HG03135 (cell line): ENCODE data around the gene MAPK14.
"Not testable (repeated sequence)": the region's sequence is repeated elsewhere in the genome, so short reads cannot be mapped to it uniquely, and the experiment has no call there.

ENCODE experiments used
- ATAC-seq: cut with Tn5 transposase; IDR thresholded peaks from one replicate; pipeline ENCODE4 v1.9.1; 2021; ENCODE audit warnings: mild to moderate bottlenecking, moderate library complexity; ENCODE audit not compliant: unreplicated experiment

Gene MAPK14

GRCh38 chr6:36067374-36068011 is 39.9 kb downstream of the MAPK14 start:
- ATAC-seq = no peak

- ATAC-seq = no peak
Measured at GRCh38 chr6:36068012-36068392, 40.4 kb downstream of the MAPK14 start.

GRCh38 chr6:36068586-36068985 is 41.0 kb downstream of the MAPK14 start:
- ATAC-seq = no peak

DNA sequence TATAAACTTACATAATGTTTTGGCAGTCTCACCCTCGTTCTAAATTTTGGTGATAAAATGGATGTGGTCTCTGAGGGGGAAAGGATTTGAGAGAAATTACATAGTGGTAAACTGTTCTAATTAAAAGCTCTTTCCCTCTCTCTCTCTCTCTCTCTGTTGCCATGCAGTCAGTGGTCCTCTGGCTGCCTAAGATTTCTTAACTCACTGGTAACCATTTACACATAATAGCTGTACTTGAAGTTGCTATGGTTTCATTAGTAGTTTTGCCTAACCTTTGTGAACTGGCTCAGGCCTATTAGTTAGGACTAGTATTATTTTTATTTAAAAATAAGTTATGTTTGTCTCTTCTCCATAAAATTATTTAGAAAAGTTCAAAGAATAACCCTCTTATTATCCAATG is 42.0 kb downstream of the MAPK14 start:
- ATAC-seq = no peak

GRCh38 chr6:36070252-36070651 is 42.6 kb downstream of the MAPK14 start:
- no peak for ATAC-seq

DNA sequence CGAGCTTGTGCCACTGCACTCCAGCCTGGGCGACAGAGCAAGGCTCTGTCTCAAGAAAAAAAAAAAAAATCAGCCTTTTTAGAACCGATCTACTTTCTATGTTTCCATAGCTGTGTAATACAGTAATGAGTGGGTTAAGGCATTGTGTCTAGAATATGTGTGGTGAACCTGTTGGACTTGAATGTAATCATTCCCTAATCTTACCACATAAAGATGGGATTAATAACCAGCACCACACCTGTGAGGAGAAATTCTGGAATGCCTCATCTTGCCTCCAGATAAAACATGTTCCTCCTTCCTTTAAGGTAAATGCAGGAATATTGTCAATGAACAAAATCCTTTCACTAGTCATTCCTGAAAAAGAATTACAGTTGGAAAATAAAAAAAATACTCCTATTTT is 43.7 kb downstream of the MAPK14 start:
- ATAC-seq = no peak

DNA sequence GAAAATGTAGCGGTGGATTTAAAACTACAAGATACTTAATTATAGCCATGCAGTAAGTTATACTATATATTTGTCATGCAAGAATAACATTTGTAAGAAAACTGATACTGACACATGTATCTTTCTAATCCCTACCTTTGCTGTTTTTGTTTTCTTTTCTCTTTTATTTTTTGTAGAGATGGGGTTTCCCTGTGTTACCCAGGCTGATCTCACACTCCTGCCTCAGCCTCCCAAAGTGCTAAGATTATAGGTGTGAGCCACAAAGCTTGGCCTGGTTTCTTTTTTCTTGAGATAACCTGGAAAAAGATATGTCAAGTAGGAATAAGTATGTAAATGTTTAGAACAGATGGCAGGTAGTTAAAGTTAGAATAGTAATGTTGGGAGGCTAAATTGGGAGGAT is 44.1 kb downstream of the MAPK14 start:
- no peak for ATAC-seq

DNA sequence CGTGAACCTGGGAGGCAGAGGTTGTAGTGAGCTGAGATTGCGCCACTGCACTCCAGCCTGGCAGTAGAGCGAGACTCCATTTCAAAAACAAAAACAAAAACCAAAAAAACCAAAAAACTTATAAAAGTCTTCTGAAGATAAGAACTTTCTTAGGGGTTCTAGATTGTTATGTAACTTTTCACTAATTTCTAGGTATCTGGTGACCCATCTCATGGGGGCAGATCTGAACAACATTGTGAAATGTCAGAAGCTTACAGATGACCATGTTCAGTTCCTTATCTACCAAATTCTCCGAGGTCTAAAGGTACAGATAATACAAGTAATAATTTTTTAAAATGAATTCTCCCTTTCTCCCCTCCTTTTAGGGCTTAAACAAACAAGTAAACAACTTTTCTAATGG is 45.1 kb downstream of the MAPK14 start:
- ATAC-seq = no peak

DNA sequence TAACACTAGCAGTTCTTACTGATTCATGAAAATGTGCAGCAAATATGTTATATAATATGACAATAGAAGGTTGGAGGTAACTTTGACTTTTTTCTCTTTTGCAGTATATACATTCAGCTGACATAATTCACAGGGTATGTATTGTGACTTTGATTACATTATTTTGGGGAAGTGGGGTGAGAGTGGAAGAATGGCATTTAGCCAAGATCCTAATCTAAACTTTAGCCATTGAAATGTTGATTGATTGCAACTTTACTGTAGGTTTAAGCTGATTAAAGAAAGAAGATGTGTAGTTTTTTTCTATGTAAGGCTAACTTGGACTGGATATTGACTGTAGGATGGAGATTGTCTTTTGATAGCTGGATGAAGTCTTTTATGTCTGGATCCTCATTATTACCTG is 46.0 kb downstream of the MAPK14 start:
- no peak for ATAC-seq

GRCh38 chr6:36075656-36076055 is 48.0 kb downstream of the MAPK14 start:
- ATAC-seq = no peak

- no peak for ATAC-seq
Measured at GRCh38 chr6:36076178-36077063, 48.8 kb downstream of the MAPK14 start.

DNA sequence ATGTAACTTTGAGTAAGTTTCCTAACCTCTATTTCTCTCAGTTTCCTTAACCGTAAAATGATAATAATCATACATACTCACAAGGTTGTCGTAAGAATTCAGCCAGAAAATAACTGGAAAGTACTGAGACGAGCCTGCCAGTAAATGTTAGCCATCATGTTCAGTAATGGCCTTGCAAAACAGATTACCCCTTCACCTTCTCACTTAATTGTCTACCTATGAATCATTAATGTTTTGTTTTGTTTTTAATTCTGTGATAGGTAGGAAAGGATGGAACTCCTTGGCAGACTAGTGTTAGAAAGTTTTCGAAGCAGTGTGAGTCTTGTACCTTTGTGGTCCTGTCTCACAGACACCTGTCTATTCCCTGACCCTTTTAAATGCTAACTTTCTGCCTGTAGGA is 50.6 kb downstream of the MAPK14 start:
- no peak for ATAC-seq

DNA sequence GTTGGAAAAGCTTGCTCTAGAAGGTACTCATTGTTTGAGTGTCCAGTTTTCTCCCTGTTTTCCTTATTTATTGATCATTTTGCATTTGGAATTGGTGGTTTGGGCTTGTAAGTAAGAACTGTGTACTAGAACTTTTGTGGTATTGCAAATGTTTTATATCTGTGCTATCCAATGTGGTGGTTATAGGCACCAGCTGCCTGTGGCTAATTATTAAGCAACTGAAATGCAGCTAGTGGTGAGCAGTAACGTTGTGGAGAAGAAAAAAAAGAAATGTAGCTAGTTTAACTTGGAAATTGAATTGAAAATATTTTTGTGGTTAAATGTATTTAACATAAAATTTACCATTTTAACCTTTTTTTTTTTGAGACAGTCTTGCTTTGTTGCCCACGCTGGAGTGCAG is 52.0 kb downstream of the MAPK14 start:
- ATAC-seq = no peak

DNA sequence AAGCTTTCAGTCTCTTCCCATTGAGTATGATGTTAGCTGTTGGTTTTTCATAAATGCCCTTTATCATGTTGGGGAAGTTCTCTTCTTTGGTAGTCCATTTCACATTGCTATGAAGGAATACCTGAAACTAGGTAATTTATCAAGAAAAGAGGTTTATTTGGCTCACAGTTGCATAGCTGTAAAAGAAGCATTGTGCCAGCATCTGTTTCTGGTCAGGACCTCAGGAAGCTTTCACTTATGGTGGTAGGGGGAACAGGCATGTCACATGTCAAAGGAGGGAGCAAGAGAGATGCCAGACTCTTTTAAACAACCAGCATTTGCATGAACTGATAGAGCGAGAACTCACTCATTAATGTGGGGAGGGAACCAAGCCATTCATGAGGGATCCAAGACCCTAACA is 54.7 kb downstream of the MAPK14 start:
- ATAC-seq = no peak

DNA sequence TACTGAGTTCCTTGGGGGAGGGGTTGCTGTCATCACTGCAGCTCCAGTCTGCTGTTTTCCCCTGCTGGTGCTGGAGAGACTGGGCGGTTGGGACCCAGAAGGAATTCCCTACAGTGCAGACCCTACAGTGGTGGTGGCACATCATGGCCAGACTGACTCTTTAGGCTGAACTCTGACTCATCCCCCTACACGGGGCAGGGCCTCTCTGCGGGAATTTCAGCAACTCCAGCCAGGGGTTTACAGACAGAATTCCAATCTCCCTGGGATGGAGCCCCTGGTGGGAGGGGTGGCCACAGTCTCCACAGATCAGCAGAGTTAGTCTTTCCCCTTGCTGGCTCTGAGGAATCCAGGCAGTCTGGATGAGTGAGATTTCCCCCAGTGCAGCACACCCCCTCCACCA is 55.8 kb downstream of the MAPK14 start:
- ATAC-seq = no peak

- not testable (repeated sequence) for ATAC-seq
Measured at GRCh38 chr6:36088204-36088603, 60.6 kb downstream of the MAPK14 start.

GRCh38 chr6:36089048-36089447 is 61.4 kb downstream of the MAPK14 start:
- no peak for ATAC-seq

DNA sequence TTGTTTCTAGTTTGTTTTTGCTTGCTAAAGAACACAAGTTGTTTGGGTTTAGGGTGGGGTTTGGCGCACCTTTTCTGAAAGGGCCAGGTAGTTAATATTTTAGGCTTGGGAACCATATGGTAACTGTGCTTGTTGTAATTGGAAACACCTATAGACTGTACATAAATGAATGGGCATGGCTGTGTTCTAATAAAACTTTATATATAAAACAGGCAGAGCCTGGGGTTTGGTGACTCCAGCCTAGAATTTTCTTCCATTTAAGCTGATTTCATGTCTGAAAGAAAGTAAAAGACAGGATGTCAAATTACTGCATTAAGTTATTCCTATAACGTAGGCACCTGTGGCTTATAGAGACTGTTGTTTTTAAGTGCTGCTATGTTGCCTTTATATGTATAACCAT is 66.6 kb downstream of the MAPK14 start:
- ATAC-seq = no peak

GRCh38 chr6:36094753-36095496 is 67.3 kb downstream of the MAPK14 start:
- peak; percentile 65 for ATAC-seq

DNA sequence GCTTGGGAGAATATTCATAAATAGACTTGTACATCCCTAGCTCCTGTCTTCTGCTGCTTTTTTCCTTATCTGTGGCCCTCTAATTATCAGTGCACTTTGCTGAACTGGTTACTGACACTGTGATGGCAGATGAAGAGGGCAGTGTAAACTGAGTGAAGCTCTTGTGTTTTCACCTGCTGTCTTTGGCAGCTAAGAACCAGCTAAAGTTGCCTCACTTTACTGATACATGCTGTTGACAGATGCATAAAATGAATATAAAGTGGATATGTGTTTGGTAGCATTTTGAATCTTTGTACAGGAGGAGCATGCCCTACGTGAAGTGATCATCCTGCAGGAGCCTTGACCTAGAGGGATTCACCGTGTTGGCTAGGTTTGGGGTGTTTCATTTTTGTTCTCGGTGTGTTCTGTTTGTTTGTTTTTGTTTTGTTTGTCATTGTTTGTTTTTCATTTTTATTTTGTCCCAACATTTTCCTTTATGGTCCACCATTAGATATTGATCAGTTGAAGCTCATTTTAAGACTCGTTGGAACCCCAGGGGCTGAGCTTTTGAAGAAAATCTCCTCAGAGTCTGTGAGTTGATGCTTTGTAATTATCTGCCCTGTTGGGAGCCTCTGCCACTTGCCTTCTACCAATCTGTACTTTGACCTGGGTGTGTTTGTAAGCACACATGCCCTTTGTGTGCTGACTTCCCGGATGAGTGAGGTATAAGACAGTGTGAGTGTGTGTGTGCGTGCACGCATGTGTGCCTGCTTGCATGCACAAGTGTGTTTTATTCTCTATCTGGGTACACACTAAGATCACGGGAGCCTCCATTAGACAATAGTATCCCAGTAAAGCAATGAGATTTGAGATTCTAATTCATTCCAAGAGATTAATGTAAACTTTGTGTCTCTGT is 68.1 kb downstream of the MAPK14 start:
- no peak for ATAC-seq
